Measurements from ENCODE around the gene KLHDC3. TPM values are rescaled to one million over a fixed set of nuclear protein-coding genes. Genes with fewer than 3 reads are reported as not detected.

The KLHDC3 gene
- total and polyA plus RNA-seq, 2 donors (not counting 1 experiment from before 2014, with no cell fraction given), result 54.0 to 54.5 TPM

DNA sequence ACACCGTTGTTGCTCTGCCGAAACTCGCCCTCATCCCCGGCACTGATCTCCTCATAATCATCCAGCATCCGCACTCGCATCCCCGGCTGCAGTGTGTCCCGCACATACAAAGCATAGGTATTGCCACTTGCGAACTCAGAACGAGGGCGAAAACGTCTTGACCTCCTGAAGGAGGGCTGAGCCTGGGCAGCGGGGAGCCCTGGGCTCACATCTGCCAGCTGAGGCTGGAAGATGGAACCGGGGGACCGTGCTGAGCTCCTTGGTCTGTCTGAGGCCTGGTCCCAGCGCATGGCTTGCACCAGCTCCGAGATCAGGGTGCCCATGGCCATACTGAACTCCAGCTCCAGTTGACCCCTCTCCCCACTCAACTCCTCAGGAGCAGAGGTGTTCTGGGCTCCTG is 36.9 kb downstream of the KLHDC3 start:
- Histone ChIP-seq H3K27me3 (ENCODE audit: control insufficient read depth, insufficient read depth, low read length) (no peaks in the 10 kb centered on the region), H3K4me2 (ENCODE audit: extremely low read depth, insufficient read depth, low read length) (no peak overlapping the region), H3K9me3 (ENCODE audit: control insufficient read depth, insufficient read depth, low read depth, low read length) (no peaks in the 10 kb centered on the region), H3K27ac (ENCODE audit: insufficient read depth, low read length) (no peak overlapping the region), H4K20me1 (ENCODE audit: control insufficient read depth, extremely low read depth, insufficient read depth, low read length) (no peaks in the 10 kb centered on the region), H3K79me2 (ENCODE audit: control insufficient read depth, insufficient read depth, low read length) (peaks cover 17% of the 10 kb centered on the region), H2AFZ (ENCODE audit: low read length) (no peak overlapping the region), H3K4me3 (replicated peaks in 1 of 4; ENCODE audit: control extremely low read depth in 1 of 4, insufficient read depth in 1 of 4, low read depth in 3 of 4, low read length in 4 of 4) (no peak overlapping the region), H3K4me1 (ENCODE audit: control insufficient read depth, extremely low read depth, insufficient read depth, low read length) (peaks cover 5% of the 10 kb centered on the region), H3K36me3 (ENCODE audit: control insufficient read depth, insufficient read depth, low read length) (peaks cover 21% of the 10 kb centered on the region), H3K9ac (ENCODE audit: insufficient read depth, low read length) (no peak overlapping the region)
- no peak for DNase-seq (ENCODE audit: low read depth in 2 of 2)
- no peak for TF ChIP-seq EZH2 (IDR thresholded peaks at IDR 0.05; ENCODE audit: low read length, missing control alignments)
- TF ChIP-seq, protein P1, sequence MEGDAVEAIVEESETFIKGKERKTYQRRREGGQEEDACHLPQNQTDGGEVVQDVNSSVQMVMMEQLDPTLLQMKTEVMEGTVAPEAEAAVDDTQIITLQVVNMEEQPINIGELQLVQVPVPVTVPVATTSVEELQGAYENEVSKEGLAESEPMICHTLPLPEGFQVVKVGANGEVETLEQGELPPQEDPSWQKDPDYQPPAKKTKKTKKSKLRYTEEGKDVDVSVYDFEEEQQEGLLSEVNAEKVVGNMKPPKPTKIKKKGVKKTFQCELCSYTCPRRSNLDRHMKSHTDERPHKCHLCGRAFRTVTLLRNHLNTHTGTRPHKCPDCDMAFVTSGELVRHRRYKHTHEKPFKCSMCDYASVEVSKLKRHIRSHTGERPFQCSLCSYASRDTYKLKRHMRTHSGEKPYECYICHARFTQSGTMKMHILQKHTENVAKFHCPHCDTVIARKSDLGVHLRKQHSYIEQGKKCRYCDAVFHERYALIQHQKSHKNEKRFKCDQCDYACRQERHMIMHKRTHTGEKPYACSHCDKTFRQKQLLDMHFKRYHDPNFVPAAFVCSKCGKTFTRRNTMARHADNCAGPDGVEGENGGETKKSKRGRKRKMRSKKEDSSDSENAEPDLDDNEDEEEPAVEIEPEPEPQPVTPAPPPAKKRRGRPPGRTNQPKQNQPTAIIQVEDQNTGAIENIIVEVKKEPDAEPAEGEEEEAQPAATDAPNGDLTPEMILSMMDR (conservative IDR thresholded peaks at IDR 0.05 in 1 of 2, IDR thresholded peaks at IDR 0.05 in 1 of 2; ENCODE audit: low read depth in 1 of 2, low read length in 2 of 2), result no peak

DNA sequence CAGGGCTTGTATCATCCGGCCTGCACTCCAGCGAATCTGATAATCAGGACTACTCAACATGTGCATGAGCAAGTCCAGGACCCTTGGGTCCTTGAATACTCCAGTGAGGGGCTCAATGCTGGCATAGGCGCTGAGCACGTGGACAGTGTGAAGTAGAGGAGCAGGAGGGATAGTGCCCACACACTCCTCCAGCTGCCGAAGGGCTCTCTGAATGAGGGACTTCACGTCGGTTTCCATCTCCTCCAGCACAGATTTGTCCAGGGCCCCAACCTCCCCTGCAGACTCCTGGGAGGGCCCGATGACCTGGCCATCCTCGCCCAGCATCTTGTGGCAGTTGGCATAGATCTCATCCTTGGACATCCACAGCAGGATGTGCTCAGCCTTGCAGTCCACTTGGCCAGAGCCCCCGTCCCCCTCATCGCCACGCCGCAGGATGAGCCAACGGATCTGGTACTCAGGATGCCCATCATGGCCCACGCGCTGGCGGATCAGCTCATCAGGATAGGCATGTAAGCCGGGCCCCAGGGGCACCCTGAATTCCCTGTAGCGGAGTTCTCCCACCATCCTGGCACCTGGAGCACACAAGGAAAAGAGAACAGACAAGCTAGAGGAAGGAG is 38.3 kb downstream of the KLHDC3 start:
- Histone ChIP-seq H3K27ac (ENCODE audit: insufficient read depth, low read length) (no peak overlapping the region), H3K27me3 (ENCODE audit: control insufficient read depth, insufficient read depth, low read length) (no peaks in the 10 kb centered on the region), H3K4me1 (ENCODE audit: control insufficient read depth, extremely low read depth, insufficient read depth, low read length) (peaks cover 5% of the 10 kb centered on the region), H3K4me3 (replicated peaks in 1 of 4; ENCODE audit: control extremely low read depth in 1 of 4, insufficient read depth in 1 of 4, low read depth in 3 of 4, low read length in 4 of 4) (peak overlapping the region in 3 of 4 experiments; percentile 66 to 85 (median 72)), H2AFZ (ENCODE audit: low read length) (no peak overlapping the region), H3K9ac (ENCODE audit: insufficient read depth, low read length) (no peak overlapping the region), H3K79me2 (ENCODE audit: control insufficient read depth, insufficient read depth, low read length) (peaks cover 17% of the 10 kb centered on the region), H3K9me3 (ENCODE audit: control insufficient read depth, insufficient read depth, low read depth, low read length) (no peaks in the 10 kb centered on the region), H3K36me3 (ENCODE audit: control insufficient read depth, insufficient read depth, low read length) (peaks cover 18% of the 10 kb centered on the region), H4K20me1 (ENCODE audit: control insufficient read depth, extremely low read depth, insufficient read depth, low read length) (no peaks in the 10 kb centered on the region), H3K4me2 (ENCODE audit: extremely low read depth, insufficient read depth, low read length) (no peak overlapping the region)
- no peak for TF ChIP-seq EZH2 (IDR thresholded peaks at IDR 0.05; ENCODE audit: low read length, missing control alignments)
- TF ChIP-seq, protein P1 (conservative IDR thresholded peaks at IDR 0.05 in 1 of 2, IDR thresholded peaks at IDR 0.05 in 1 of 2; ENCODE audit: low read depth in 1 of 2, low read length in 2 of 2), result no peak
- DNase-seq (ENCODE audit: low read depth in 2 of 2), result no peak

DNA sequence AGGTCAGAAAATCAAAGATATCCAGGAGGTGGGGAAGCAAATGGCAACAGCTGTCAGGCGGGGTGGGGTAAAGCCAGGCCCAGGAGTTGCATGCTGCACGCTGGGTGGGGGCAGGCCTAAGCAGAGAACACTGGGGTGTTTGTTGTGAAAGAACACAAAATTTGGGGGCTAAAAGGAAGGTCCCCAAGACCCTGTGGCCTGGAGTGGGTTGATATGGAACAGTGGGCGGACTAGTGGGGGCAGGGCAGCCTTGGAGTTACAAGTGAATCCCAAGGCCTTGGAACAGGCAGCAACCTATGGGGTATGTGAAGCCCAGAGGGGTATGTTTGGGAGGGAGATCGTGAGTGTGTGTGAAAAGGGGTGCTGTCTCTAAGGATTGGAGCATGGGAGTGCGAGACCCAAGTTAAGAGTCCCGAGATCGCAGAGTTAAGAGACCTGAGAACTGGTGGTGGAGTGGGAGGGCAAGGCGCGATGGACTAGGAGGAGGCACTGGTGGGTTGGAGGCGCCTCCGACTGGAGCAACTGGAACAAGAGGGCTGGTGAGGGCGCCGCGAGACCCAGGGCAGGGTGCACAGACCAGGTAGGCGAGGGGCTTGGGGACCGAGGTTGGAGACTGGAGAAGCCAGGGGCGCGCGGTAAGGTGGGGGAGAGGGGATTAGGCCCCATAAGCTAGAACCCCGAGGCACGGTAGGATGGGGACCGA is 38.9 kb downstream of the KLHDC3 start:
- Histone ChIP-seq H2AFZ (ENCODE audit: low read length) (no peak overlapping the region), H3K27ac (ENCODE audit: insufficient read depth, low read length) (peak overlapping the region; percentile 92), H3K36me3 (ENCODE audit: control insufficient read depth, insufficient read depth, low read length) (peaks cover 18% of the 10 kb centered on the region), H3K27me3 (ENCODE audit: control insufficient read depth, insufficient read depth, low read length) (no peaks in the 10 kb centered on the region), H3K4me3 (replicated peaks in 1 of 4; ENCODE audit: control extremely low read depth in 1 of 4, insufficient read depth in 1 of 4, low read depth in 3 of 4, low read length in 4 of 4) (peak overlapping the region; percentile 52 to 85 (median 69)), H4K20me1 (ENCODE audit: control insufficient read depth, extremely low read depth, insufficient read depth, low read length) (no peaks in the 10 kb centered on the region), H3K79me2 (ENCODE audit: control insufficient read depth, insufficient read depth, low read length) (peaks cover 19% of the 10 kb centered on the region), H3K9ac (ENCODE audit: insufficient read depth, low read length) (peak overlapping the region; percentile 93), H3K4me2 (ENCODE audit: extremely low read depth, insufficient read depth, low read length) (peak overlapping the region; percentile 94), H3K4me1 (ENCODE audit: control insufficient read depth, extremely low read depth, insufficient read depth, low read length) (peaks cover 8% of the 10 kb centered on the region), H3K9me3 (ENCODE audit: control insufficient read depth, insufficient read depth, low read depth, low read length) (no peaks in the 10 kb centered on the region)
- peak; percentile 20 to 29 for DNase-seq (ENCODE audit: low read depth in 2 of 2)
- no peak for TF ChIP-seq EZH2 (IDR thresholded peaks at IDR 0.05; ENCODE audit: low read length, missing control alignments)
- TF ChIP-seq, protein P1 (conservative IDR thresholded peaks at IDR 0.05 in 1 of 2, IDR thresholded peaks at IDR 0.05 in 1 of 2; ENCODE audit: low read depth in 1 of 2, low read length in 2 of 2), result no peak
